K562 (cell line): ENCODE results near the gene CHEK2. TPM values are rescaled to one million over a fixed set of nuclear protein-coding genes. Genes with fewer than 3 reads are reported as not detected.
A peak's percentile ranks its signal among the peaks of the same experiment; 100 is the strongest.

ENCODE experiments used
- CHD1 ChIP-seq: fragments of 200-600 bp; sonication (generic); IDR thresholded peaks from one replicate; pipeline ENCODE4 v1.6.1; 2012; ENCODE audit warnings: mild to moderate bottlenecking, moderate library complexity, low read length, inconsistent platforms
- CTCFL ChIP-seq: IDR thresholded peaks from 2 replicates; pipeline ENCODE4 v1.6.1; 2011; ENCODE audit warnings: borderline replicate concordance, low read depth, mild to moderate bottlenecking, moderate library complexity, low read length; ENCODE audit not compliant: insufficient read depth, poor library complexity, severe bottlenecking
- DPF2 ChIP-seq: fragments of 450-650 bp; IDR thresholded peaks from 2 replicates; pipeline ENCODE4 v1.6.1; 2016
- KAT7 ChIP-seq: sonication (generic); formaldehyde crosslinking; IDR thresholded peaks from 2 replicates; pipeline ENCODE4 v1.8.0; 2022; ENCODE audit warnings: missing genetic modification reagents, mild to moderate bottlenecking, borderline replicate concordance
- MAZ ChIP-seq, 2 experiments: fragments of 450-650 bp in 1 of 2; sonication (generic) in 1 of 2; formaldehyde crosslinking; IDR thresholded peaks in 1 of 2; conservative IDR thresholded peaks in 1 of 2; 2 replicates each; pipeline versions ENCODE4 v1.4.0 to v1.5.0; 2020; ENCODE audit warnings: mild to moderate bottlenecking in 1 of 2, missing genetic modification reagents in 1 of 2
- NFRKB ChIP-seq: fragments of 450-650 bp; IDR thresholded peaks from 2 replicates; pipeline ENCODE4 v1.6.1; 2016; ENCODE audit warnings: low read depth
- PKNOX1 ChIP-seq: fragments of 450-650 bp; IDR thresholded peaks from 2 replicates; pipeline ENCODE4 v1.6.1; 2016
- PRDM10 ChIP-seq: fragments of 450-650 bp; IDR thresholded peaks from 2 replicates; pipeline ENCODE4 v1.6.1; 2018; ENCODE audit not compliant: partially characterized antibody
- SOX6 ChIP-seq: fragments of 450-650 bp; IDR thresholded peaks from 2 replicates; pipeline ENCODE4 v1.6.1; 2014; ENCODE audit warnings: mild to moderate bottlenecking
- TFE3 ChIP-seq: fragments of 450-650 bp; formaldehyde crosslinking; IDR thresholded peaks from 2 replicates; pipeline ENCODE4 v1.4.0; 2020; ENCODE audit warnings: mild to moderate bottlenecking, mixed read lengths
- XRCC3 ChIP-seq: fragments of 450-650 bp; IDR thresholded peaks from 2 replicates; pipeline ENCODE4 v1.6.1; 2017; ENCODE audit warnings: mild to moderate bottlenecking, moderate library complexity
- ZNF639 ChIP-seq, 2 experiments: fragments of 200-800 bp in 1 of 2; sonication (Bioruptor generic) in 1 of 2; sonication (generic) in 1 of 2; formaldehyde crosslinking in 1 of 2; IDR thresholded peaks in 1 of 2; conservative IDR thresholded peaks in 1 of 2; 2 replicates each; pipeline versions ENCODE4 v1.5.0 to v1.6.1; 2016 to 2020; ENCODE audit warnings: missing compliant biosample characterization in 1 of 2, missing genetic modification characterization in 1 of 2, missing genetic modification reagents in 1 of 2
- polyA plus RNA-seq, 8 experiments: library from polyadenylated mRNA; depleted of rRNA in 4 of 8; stranded (reverse) in 5 of 8; unstranded in 3 of 8; fragments of >200 nt; fragmentation: Nextera tagmentation in 2 of 8; fragmentation: Illumina TruSeq in 1 of 8; extraction: Ambion mirVana in 2 of 8; extraction: Trizol in 1 of 8; gene quantifications; 2 replicates each; pipeline versions ENCODE4 v1.2.1 to v1.2.3, GENCODE V29; 2011 to 2014; ENCODE audit warnings: inconsistent platforms in 1 of 8, missing spikeins in 1 of 8
- total RNA-seq, 7 experiments: library from RNA; depleted of rRNA in 6 of 7; stranded (reverse); fragments of >200 nt in 6 of 7; fragmentation: Illumina TruSeq in 2 of 7; extraction: Trizol in 2 of 7; gene quantifications; 2 replicates each; pipeline versions ENCODE4 v1.2.1 to v1.2.3, GENCODE V29; 2011 to 2021; ENCODE audit warnings: low replicate concordance in 1 of 7

CHEK2 gene
- total and polyA plus RNA-seq, 9 of the 15 experiments (the other 6 are each of a cell fraction or from before 2014, with no cell fraction given): 28.7 to 102 (median 58.0) TPM

- peak; percentile 76; the same call in 1 of the 2 replicates for TF ChIP-seq KAT7 (CRISPR knock-in tag)
- 0 out of 2 replicates have a peak, but pooled peaks have one; percentile 31 for TF ChIP-seq DPF2
- no peak for TF ChIP-seq NFRKB
- 0 out of 2 replicates have a peak, but pooled peaks have one; percentile 15 for TF ChIP-seq SOX6
- TF ChIP-seq CTCFL: peak; percentile 97
- TF ChIP-seq CHD1: peak; percentile 64
- TF ChIP-seq PRDM10: no peak
- no peak for TF ChIP-seq XRCC3
- no peak for TF ChIP-seq TFE3 (CRISPR knock-in tag)
- TF ChIP-seq PKNOX1: peak; percentile 90
- TF ChIP-seq ZNF639 (CRISPR knock-in tag; conservative IDR thresholded peaks at IDR 0.05 in 1 of 2, IDR thresholded peaks at IDR 0.05 in 1 of 2): peak in 1 of 2 experiments; percentile 42; a peak in 1 of 4 replicates
- TF ChIP-seq MAZ (CRISPR knock-in tag; conservative IDR thresholded peaks at IDR 0.05 in 1 of 2, IDR thresholded peaks at IDR 0.05 in 1 of 2): peak in 1 of 2 experiments; percentile 26; a peak in 1 of 4 replicates
Measured at GRCh38 chr22:28741785-28742561, at the start of gene CHEK2, which contains the start of gene HSCB (continued).
